Large intestine (tissue), 3 donors: ENCODE measurements around the gene NPFF. TPM values are rescaled to one million over a fixed set of nuclear protein-coding genes. Genes with fewer than 3 reads are reported as not detected.
A peak's percentile ranks its signal among the peaks of the same experiment; 100 is the strongest.

ENCODE experiments used
- DNase-seq, 2 donors: peaks; one replicate each; pipeline versions ENCODE4 v3.0.0 to v3.0.0-alpha.2; 2013
- H3K27ac ChIP-seq: one replicate; pipeline ENCODE4 v1.5.1; 2013; ENCODE audit warnings: low read length
- H3K27me3 ChIP-seq: 2 replicates; pipeline ENCODE4 v1.6.1; 2013; ENCODE audit warnings: low read length; ENCODE audit not compliant: control insufficient read depth, insufficient read depth
- H3K36me3 ChIP-seq: 2 replicates; pipeline ENCODE4 v1.6.1; 2013; ENCODE audit warnings: low read length; ENCODE audit not compliant: control insufficient read depth, insufficient read depth
- H3K4me1 ChIP-seq: one replicate; pipeline ENCODE4 v1.6.1; 2013; ENCODE audit warnings: low read length; ENCODE audit not compliant: control insufficient read depth, insufficient read depth
- H3K4me3 ChIP-seq: one replicate; pipeline ENCODE4 v1.5.1; 2013; ENCODE audit warnings: low read length
- H3K9me3 ChIP-seq: one replicate; pipeline ENCODE4 v1.6.1; 2013; ENCODE audit warnings: mild to moderate bottlenecking, low read depth, low read length, moderate library complexity; ENCODE audit not compliant: control insufficient read depth
- WGBS: methylation state at CpG from one replicate; pipeline ENCODE4 v1.1.5; 2013; ENCODE audit warnings: low lambda C conversion rate; ENCODE audit not compliant: insufficient coverage; 5-methylcytosine and 5-hydroxymethylcytosine counted together
- polyA plus RNA-seq: library from polyadenylated mRNA; unstranded; fragments of 120-200 nt; gene quantifications from one replicate; pipeline ENCODE4 v1.2.1, GENCODE V29; 2013

Gene NPFF
- polyA plus RNA-seq, 1 donor, result not detected

DNA sequence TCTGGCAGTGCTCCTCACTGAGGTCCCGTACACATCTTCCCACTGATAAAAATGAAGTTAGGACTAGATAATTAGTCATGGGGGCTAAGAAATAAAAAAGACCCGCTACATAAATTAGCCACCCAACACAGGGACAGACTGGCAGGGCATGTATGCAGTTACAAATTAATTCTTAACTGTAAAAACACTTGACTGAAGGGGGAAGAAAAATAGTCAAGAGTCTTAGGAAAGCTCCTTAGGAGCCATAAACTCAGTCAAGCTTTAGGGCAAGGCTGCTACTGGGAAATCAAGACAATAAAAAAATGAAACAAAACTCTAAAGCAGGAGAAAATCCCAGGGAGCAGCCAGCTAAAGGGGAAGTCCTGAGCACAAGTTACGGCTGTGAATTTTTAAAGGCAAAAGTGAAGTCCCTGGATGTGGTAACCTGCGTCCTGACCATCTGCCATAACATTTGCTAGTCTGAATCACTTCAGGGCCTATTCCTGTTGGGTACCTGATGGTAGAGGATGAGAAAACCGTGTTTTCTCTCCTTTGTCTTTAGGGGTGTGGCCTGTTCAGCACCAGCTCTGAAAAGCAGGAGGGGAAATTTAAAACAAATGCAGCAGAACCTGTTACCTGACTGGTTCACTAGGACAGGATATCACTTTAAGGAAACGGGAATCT is 7.5 kb upstream of the NPFF start:
- 93% methylated on average over 3 of the region's 6 CpGs for WGBS
- Histone ChIP-seq H3K27ac (no peak overlapping the region), H3K27me3 (no peaks in the 10 kb centered on the region), H3K9me3 (no peaks in the 10 kb centered on the region), H3K4me1 (no peaks in the 10 kb centered on the region), H3K36me3 (peaks cover 84% of the 10 kb centered on the region), H3K4me3 (no peak overlapping the region)
- DNase-seq, result no peak

DNA sequence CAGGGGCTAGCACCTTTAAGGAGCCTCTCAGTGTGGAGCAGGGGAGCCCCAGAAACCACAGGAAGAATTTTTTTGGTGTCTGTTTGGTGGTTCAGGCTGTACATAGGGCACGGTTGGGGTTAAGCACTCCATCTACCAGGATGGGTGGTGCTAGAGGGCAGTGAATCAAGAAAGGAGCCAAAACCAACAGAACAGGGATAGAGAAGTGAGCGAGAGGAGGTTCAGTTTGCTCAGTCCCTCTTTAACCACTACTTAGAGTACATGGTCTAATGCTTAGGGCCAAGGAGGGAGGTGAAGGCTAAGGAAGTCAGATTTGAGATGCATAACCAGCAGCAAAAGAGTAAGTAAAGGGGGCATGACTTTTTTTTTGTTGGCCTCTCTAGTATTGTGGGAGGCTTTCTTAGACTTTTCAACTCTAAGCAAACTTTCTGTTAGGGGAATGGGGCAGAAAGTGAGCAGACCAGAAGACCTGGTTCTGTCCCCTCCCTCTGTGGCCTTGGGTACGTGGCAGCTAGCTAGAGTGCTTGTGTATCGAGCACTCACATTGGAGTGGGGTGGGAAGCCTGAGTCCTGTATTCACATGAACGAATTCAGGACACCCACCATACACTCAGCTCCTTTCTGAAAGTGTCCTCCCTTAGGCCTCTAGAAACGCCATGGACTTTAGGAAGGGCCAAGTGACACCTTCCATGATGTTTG is 6.6 kb upstream of the NPFF start:
- no peak for DNase-seq
- H3K36me3 ChIP-seq, result peaks cover 76% of the 10 kb centered on the region
- H3K4me1 ChIP-seq, result no peaks in the 10 kb centered on the region
- H3K9me3 ChIP-seq, result no peaks in the 10 kb centered on the region
- no CpG with 5 or more reads among the region's 6 CpGs for WGBS
- H3K27ac ChIP-seq, result no peak overlapping the region
- no peak overlapping the region for H3K4me3 ChIP-seq
- H3K27me3 ChIP-seq, result no peaks in the 10 kb centered on the region

DNA sequence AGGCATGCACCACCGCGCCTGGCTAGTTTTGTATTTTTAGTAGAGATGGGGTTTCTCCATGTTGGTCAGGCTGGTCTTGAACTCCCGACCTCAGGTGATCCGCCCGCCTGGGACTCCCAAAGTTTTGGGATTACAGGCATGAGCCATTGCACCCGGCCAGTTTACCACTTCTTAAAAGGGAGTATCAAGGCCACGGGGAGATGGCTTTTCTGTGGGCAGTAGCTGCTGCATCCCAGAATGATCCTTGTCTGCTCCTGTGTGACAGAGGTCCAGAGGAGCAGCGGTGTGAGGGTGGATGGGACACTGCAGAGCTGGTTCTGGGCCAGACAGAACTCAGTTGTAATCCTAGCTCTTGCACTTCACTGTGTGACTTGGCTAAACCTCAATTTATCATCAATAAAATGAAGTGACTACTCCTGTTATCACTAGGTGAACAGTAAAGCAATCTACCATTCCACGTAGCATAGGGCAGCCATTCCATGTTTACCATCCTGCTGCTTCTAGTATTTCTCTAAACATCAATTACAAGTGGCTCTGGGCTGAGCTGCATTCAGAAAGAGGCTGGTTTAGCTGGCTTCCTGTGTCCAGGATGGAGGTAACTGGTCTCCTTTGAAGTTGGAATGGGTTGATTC is 3.0 kb upstream of the NPFF start:
- Histone ChIP-seq H3K9me3 (no peaks in the 10 kb centered on the region), H3K27me3 (no peaks in the 10 kb centered on the region), H3K27ac (no peak overlapping the region), H3K4me3 (no peak overlapping the region), H3K36me3 (peaks cover 64% of the 10 kb centered on the region), H3K4me1 (peaks cover 2% of the 10 kb centered on the region)
- DNase-seq, result no peak
- WGBS, result no CpG with 5 or more reads among the region's 9 CpGs

DNA sequence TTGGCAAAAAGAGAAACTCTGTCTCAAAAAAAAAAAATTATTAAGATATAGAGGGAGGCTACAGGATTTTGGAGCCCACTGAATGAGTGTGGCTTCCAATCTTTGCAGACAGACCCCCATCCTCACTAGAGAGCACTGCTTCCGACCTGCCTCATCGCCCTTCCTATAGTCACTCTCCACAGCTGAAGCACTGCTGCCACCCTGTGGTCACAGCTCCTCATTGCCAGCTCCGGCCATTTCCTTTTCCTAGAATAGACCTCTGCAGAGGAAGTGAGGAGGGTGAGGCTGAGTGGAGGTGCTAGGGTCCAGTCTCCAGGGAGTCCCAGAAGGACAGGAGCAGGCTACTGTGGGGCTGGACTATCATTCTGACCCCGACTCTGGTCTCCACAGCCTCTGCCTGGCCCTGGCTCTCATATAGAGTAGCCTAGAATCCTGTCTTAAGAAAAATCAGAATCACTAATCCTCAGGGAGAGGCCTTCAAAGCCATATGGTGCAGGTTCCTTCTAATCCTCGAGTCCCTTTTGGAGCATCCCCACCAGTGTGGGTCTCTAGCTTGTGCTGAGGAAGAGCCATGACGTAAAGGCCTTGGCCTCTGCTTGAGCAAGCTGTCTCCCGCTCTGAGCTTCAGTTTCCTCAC is 1.4 kb upstream of the NPFF start:
- no peak overlapping the region for H3K4me3 ChIP-seq
- H3K27ac ChIP-seq, result no peak overlapping the region
- no peaks in the 10 kb centered on the region for H3K27me3 ChIP-seq
- H3K36me3 ChIP-seq, result peaks cover 63% of the 10 kb centered on the region
- DNase-seq, result peak; percentile 76 to 80
- H3K4me1 ChIP-seq, result peaks cover 2% of the 10 kb centered on the region
- WGBS, result no CpG with 5 or more reads among the region's 7 CpGs
- no peaks in the 10 kb centered on the region for H3K9me3 ChIP-seq

DNA sequence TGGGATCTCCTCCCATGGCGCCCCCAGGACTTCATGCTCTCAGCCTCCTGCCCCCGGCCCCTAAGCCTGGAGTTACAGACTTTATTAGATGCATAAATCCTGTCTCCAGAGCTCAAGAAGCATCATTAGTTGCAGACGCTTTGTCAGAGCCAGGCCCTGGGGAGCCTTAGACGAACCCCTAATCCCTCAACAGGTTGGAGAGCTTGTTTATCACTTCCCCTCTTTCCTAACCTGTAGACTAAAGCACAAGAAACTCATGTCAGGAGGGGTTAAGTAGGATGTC is 260 bp upstream of the NPFF start:
- Histone ChIP-seq H3K36me3 (peaks cover 59% of the 10 kb centered on the region), H3K27ac (no peak overlapping the region), H3K27me3 (no peaks in the 10 kb centered on the region), H3K4me3 (no peak overlapping the region), H3K4me1 (peaks cover 2% of the 10 kb centered on the region), H3K9me3 (no peaks in the 10 kb centered on the region)
- DNase-seq, result no peak
- no CpG with 5 or more reads among the region's 4 CpGs for WGBS

DNA sequence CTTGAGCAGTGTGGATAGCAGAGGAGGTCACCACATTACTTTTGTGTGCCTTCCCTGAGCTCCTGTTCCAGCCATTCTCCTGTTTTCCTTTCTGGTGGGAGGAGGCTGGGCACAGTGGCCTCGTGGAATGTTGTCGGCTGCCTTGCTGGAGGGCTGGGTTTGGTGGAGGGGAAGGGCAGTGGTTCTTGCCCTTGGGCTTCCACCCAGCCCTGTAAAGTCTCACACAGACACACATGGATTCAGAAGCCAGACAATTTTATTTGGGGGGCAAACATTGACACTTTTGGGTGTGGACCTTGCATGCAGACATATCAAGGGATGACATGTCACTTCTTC is 866 bp downstream of the NPFF start:
- Histone ChIP-seq H3K27me3 (no peaks in the 10 kb centered on the region), H3K9me3 (no peaks in the 10 kb centered on the region), H3K27ac (no peak overlapping the region), H3K4me1 (peaks cover 12% of the 10 kb centered on the region), H3K4me3 (no peak overlapping the region), H3K36me3 (peaks cover 48% of the 10 kb centered on the region)
- no CpG with 5 or more reads among the region's 2 CpGs for WGBS
- DNase-seq, result no peak

DNA sequence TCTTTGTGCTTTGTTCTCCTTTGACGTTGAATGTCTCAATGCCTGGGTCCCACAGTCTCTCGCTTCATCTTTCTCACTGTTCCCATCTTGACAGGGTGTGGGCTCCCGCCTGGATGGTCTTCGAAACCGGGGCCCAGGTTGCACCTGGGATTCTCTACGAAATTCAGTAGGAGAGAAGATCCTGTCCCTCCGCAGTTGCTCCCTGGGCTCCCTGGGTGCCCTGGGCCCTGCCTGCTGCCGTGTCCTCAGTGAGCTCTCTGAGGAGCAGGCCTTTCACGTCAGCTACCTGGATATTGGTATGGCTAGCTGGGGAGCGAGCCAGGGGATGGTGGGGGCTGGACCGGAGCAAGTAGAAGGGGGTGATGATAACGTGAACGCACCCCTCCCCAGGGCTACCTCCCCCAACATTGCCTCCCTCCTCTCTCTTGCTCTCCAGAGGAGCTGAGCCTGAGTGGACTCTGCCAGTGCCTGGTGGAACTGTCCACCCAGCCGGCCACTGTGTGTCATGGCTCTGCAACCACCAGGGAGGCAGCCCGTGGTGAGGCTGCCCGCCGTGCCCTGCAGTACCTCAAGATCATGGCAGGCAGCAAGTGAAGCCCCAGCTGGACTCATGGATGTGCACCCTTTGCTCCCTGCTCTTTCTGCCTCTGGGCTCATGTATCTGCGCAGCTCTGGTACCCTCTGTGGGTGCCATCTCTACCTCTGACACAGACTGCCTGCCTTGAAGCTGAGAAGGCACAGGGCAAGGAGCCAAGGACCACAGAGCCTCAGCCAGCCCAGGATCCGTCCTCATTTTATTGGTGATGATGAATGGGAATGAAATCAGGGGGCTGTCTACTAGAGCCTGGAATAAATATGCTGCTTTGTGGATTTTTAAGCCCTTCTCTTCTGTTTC is 1.5 kb downstream of the NPFF start:
- no peak overlapping the region for H3K27ac ChIP-seq
- no peaks in the 10 kb centered on the region for H3K9me3 ChIP-seq
- H3K4me1 ChIP-seq, result peaks cover 12% of the 10 kb centered on the region
- DNase-seq, result no peak
- WGBS, result 100% methylated on average over 2 of the region's 19 CpGs
- H3K36me3 ChIP-seq, result peaks cover 47% of the 10 kb centered on the region
- H3K4me3 ChIP-seq, result no peak overlapping the region
- H3K27me3 ChIP-seq, result no peaks in the 10 kb centered on the region

DNA sequence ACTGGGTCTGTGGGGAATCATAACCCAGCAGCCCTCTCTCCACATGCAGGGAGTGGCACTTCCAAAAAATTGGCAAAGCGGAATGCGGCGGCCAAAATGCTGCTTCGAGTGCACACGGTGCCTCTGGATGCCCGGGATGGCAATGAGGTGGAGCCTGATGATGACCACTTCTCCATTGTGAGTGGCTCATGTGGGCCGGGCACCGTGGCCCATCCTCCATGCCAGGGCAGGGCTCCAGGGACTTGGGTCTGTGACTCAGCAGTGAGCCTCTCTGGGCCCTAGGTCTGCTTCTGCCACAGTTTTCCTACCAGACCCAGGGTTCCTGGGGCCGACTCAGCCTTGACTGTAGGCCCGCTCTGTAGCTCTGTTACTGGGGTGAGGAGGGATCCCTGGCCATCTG is 2.2 kb downstream of the NPFF start:
- no peak for DNase-seq
- WGBS, result no CpG with 5 or more reads among the region's 10 CpGs
- Histone ChIP-seq H3K27ac (no peak overlapping the region), H3K27me3 (no peaks in the 10 kb centered on the region), H3K4me3 (no peak overlapping the region), H3K36me3 (peaks cover 42% of the 10 kb centered on the region), H3K9me3 (no peaks in the 10 kb centered on the region), H3K4me1 (peaks cover 13% of the 10 kb centered on the region)

DNA sequence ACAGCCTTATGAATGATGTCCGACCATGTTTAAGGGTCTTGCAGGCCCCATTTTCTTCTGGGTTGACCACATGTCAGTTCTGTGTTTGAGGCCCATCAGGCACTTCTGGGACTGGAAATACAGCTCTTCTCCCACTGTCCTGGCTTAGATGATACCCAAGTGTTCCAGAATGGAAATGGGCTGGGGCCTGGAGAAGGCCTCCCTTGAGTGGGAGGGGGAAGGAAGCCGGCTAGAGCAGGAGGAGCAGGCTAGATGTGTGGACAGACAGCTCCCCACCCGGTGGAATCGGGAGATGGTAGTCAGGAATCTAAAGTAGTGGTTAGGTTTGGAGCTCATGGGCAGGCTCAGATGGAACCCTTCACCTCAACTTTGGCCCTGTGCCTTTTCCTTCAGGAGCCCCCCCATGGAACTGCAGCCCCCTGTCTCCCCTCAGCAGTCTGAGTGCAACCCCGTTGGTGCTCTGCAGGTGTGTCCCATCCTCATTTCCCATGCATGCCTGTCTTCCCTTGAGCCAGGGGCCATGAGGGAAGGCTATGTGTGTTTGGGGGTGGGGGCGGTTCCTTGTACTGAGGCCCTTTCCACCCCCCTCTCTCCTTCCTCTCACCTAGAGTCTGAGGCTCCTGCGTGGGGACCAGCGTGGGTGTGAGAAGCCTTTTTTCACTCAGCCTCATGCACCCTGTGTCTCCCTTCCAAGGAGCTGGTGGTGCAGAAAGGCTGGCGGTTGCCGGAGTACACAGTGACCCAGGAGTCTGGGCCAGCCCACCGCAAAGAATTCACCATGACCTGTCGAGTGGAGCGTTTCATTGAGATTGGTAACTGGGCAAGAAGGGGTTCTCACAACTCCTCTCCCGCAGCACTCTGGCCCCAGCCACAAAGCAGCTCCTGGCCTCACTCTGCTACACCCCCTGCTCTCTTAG is 3.0 kb downstream of the NPFF start:
- H3K36me3 ChIP-seq, result peaks cover 42% of the 10 kb centered on the region

More for the DNA sequence above, 3.0 kb downstream of the NPFF start:
- 100% methylated on average over 2 of the region's 14 CpGs for WGBS
- Histone ChIP-seq H3K4me3 (no peak overlapping the region), H3K27ac (no peak overlapping the region), H3K27me3 (no peaks in the 10 kb centered on the region), H3K4me1 (peaks cover 20% of the 10 kb centered on the region), H3K9me3 (no peaks in the 10 kb centered on the region)
- no peak for DNase-seq
